GM06990 (cell line): ENCODE data around the gene DERL3.

Experiments used
- DNase-seq: peaks from one replicate; pipeline ENCODE4 v3.0.0-alpha.2; 2011; ENCODE audit not compliant: insufficient read length; ENCODE audit errors: extremely low read depth
- H3K27me3 ChIP-seq: replicated peaks from 2 replicates; pipeline ENCODE4 v1.6.0; 2011; ENCODE audit warnings: low read length; ENCODE audit not compliant: control insufficient read depth, insufficient read depth
- H3K36me3 ChIP-seq: 2 replicates; pipeline ENCODE4 v1.5.1; 2011; ENCODE audit warnings: low read length; ENCODE audit not compliant: control insufficient read depth, insufficient read depth
- H3K4me3 ChIP-seq: replicated peaks from 2 replicates; pipeline ENCODE4 v1.5.1; 2011; ENCODE audit warnings: low read depth, mild to moderate bottlenecking, control low read depth, low read length
- TF ChIP-seq, protein P1 (sequence below): IDR thresholded peaks from 2 replicates; pipeline ENCODE4 v1.5.1; 2011; ENCODE audit warnings: low read length, control low read depth, mild to moderate bottlenecking, inconsistent platforms; ENCODE audit not compliant: insufficient read depth, poor library complexity, severe bottlenecking

Gene DERL3

DNA sequence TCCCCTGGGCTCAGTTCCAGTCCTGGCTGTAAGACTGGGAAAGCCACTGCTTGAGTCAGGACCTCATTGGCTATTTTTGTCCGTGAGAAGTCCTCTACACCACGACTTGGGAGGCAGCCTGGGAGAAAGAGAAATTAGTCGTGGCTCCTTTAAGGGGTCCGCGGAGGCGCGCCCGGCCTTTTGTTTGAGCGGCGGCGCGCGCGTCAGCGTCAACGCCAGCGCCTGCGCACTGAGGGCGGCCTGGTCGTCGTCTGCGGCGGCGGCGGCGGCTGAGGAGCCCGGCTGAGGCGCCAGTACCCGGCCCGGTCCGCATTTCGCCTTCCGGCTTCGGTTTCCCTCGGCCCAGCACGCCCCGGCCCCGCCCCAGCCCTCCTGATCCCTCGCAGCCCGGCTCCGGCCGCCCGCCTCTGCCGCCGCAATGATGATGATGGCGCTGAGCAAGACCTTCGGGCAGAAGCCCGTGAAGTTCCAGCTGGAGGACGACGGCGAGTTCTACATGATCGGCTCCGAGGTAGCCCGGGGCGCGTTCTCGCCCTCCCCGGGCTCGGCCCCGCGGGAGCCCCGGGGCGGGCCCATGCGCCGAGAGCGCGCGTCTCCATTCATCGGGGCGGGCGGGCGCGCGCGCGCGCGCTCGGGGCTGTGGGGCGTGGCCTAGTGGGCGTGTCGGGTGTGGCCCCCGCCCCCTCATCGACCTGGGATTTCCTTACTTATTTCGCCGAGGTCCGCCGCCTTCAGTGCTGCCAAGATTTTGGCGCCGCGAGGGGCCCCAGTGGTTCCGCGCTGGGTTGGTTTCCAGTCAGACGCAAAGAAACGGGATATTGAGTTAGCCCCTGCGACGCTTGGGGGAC lies 51.8 kb downstream of the DERL3 start, which contains the start of gene SMARCB1:
Gene SMARCB1, plus strand, starts transcription at position 215 of the 848 bp plus-strand sequence. Its CDS starts 204 bp downstream, at position 419.
- TF ChIP-seq, protein P1, sequence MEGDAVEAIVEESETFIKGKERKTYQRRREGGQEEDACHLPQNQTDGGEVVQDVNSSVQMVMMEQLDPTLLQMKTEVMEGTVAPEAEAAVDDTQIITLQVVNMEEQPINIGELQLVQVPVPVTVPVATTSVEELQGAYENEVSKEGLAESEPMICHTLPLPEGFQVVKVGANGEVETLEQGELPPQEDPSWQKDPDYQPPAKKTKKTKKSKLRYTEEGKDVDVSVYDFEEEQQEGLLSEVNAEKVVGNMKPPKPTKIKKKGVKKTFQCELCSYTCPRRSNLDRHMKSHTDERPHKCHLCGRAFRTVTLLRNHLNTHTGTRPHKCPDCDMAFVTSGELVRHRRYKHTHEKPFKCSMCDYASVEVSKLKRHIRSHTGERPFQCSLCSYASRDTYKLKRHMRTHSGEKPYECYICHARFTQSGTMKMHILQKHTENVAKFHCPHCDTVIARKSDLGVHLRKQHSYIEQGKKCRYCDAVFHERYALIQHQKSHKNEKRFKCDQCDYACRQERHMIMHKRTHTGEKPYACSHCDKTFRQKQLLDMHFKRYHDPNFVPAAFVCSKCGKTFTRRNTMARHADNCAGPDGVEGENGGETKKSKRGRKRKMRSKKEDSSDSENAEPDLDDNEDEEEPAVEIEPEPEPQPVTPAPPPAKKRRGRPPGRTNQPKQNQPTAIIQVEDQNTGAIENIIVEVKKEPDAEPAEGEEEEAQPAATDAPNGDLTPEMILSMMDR: no peak
- peak; percentile 92 for DNase-seq
- Histone ChIP-seq H3K27me3 (no peaks in the 10 kb centered on the region), H3K4me3 (peak within 1 kb of the TSS; percentile 85), H3K36me3 (peaks cover 2% of the 10 kb centered on the region)

DNA sequence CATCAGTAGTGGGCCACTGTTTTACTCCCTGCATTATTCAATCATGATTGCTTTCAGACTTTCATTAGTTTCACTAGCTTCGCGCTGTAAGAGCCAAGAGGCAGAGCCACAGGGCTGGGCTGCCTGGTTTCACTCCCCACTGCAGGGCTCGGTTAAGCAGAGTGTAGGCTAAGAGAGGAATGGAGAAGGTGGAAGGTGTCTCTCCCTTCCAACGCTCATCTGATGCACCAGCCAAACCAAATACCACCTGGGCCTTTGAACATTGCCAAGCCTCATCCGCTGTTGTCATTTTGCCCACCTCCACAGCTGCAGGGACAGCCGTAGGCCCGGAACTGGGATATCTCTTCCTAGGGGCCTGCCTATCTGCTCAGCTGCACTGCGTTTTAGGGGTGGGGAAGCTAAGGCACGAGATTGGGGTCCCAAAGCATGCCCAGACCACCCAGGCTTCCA lies 52.5 kb downstream of the DERL3 start:
- H3K27me3 ChIP-seq: no peaks in the 10 kb centered on the region
- H3K36me3 ChIP-seq: no peaks in the 10 kb centered on the region; the same call in 1 of the 2 replicates
- peak overlapping the region; percentile 85 for H3K4me3 ChIP-seq
- TF ChIP-seq, protein P1: no peak
- DNase-seq: no peak
